HCT116 (cell line): Measurements from ENCODE around the gene DIS3L2. TPM values are rescaled to one million over a fixed set of nuclear protein-coding genes. Genes with fewer than 3 reads are reported as not detected.

Experiments
- ATAC-seq: fragments of 200-7000 bp; cut with Tn5 transposase; 2 replicates; pipeline ENCODE4 v1.9.1; 2020; ENCODE audit warnings: mild to moderate bottlenecking, moderate library complexity
- BruUV-seq: library from RNA; stranded (reverse); fragments of 400-500 nt; replicated peaks from 2 replicates; lab custom pipeline; 2021; lab: Mats Ljungman, UMichigan
- CTCF ChIA-PET: fragments of 300-600 bp; sonication (Branson Sonifier 250); formaldehyde crosslinking; loops from one replicate; lab custom pipeline; 2021; ENCODE audit warnings: antibody characterized with exemption; lab: Charles Lee
- POLR2A ChIA-PET: fragments of 300-600, 350-600 bp; sonication (Branson Sonifier 250); formaldehyde crosslinking; loops from one replicate; lab custom pipeline; 2021; ENCODE audit warnings: antibody characterized with exemption; lab: Charles Lee
- RAD21 ChIA-PET, 2 experiments: fragments of 300-600 bp; sonication (Branson Sonifier 250); formaldehyde crosslinking; loops; one replicate each; lab custom pipeline; 2023; ENCODE audit warnings: low total read pairs in 2 of 2; ENCODE audit not compliant: uncharacterized antibody in 2 of 2, unreplicated experiment in 2 of 2, low non-redundant PET in 1 of 2; lab: Charles Lee
- DNase-seq: peaks from one replicate; pipeline ENCODE4 v3.0.0-alpha.2; 2010; ENCODE audit warnings: low read depth, low spot score
- H2AFZ ChIP-seq: fragments of 200-600 bp; shearing (Covaris generic), sonication (generic); 2 replicates; pipeline ENCODE4 v1.6.1; 2017; ENCODE audit warnings: low read depth, mixed run types, mixed read lengths, antibody characterized with exemption, low read length; ENCODE audit not compliant: poor library complexity, severe bottlenecking
- H3K27ac ChIP-seq: 2 replicates; pipeline ENCODE4 v1.5.1; 2012; ENCODE audit warnings: low read depth, low read length
- H3K27me3 ChIP-seq: fragments of 200-600 bp; sonication (generic); 2 replicates; pipeline ENCODE4 v1.6.1; 2016; ENCODE audit warnings: mixed run types, low read length, mixed read lengths; ENCODE audit not compliant: insufficient read depth
- H3K36me3 ChIP-seq, 2 experiments: fragments of 200-500 bp in 1 of 2; fragments of 200-600 bp in 1 of 2; sonication (Bioruptor generic) in 1 of 2; sonication (generic) in 1 of 2; 2 replicates each; pipeline versions ENCODE4 v1.5.1 to v1.6.1; 2014 to 2016; ENCODE audit warnings: low read length in 2 of 2, inconsistent platforms in 1 of 2, mixed read lengths in 1 of 2, mixed run types in 1 of 2; ENCODE audit not compliant: insufficient read depth in 2 of 2, control insufficient read depth in 1 of 2
- H3K4me1 ChIP-seq, 2 experiments: fragments of 200-600 bp in 1 of 2; sonication (generic) in 1 of 2; 2 replicates each; pipeline versions ENCODE4 v1.5.1 to v1.6.1; 2012 to 2017; ENCODE audit warnings: low read length in 2 of 2, inconsistent platforms in 1 of 2, mild to moderate bottlenecking in 1 of 2, mixed read lengths in 1 of 2, mixed run types in 1 of 2, moderate library complexity in 1 of 2; ENCODE audit not compliant: insufficient read depth in 2 of 2, control insufficient read depth in 1 of 2
- H3K4me2 ChIP-seq: fragments of 200-600 bp; sonication (generic); 2 replicates; pipeline ENCODE4 v1.6.1; 2017; ENCODE audit warnings: mixed run types, low read length, mixed read lengths
- H3K4me3 ChIP-seq, 2 experiments: fragments of 200-600 bp in 1 of 2; sonication (generic) in 1 of 2; replicated peaks in 1 of 2; 2 replicates each; pipeline ENCODE4 v1.5.1; 2011 to 2016; ENCODE audit warnings: low read length in 2 of 2, control low read depth in 1 of 2, low read depth in 1 of 2, mild to moderate bottlenecking in 1 of 2, mixed read lengths in 1 of 2, mixed run types in 1 of 2
- H3K79me2 ChIP-seq: fragments of 200-600 bp; sonication (generic); 2 replicates; pipeline ENCODE4 v1.6.1; 2017; ENCODE audit warnings: mild to moderate bottlenecking, mixed run types, low read length, moderate library complexity, mixed read lengths; ENCODE audit not compliant: insufficient read depth
- H3K9ac ChIP-seq: fragments of 200-600 bp; sonication (generic); 2 replicates; pipeline ENCODE4 v1.6.1; 2016; ENCODE audit warnings: low read length, mixed read lengths
- H3K9me2 ChIP-seq: fragments of 200-600 bp; sonication (generic), shearing (Covaris generic); 2 replicates; pipeline ENCODE4 v1.6.1; 2017; ENCODE audit warnings: mixed run types, mild to moderate bottlenecking, moderate library complexity; ENCODE audit not compliant: insufficient read depth
- H3K9me3 ChIP-seq, 2 experiments: fragments of 200-500 bp in 1 of 2; fragments of 200-600 bp in 1 of 2; sonication (Bioruptor generic) in 1 of 2; sonication (generic) in 1 of 2; 2 replicates each; pipeline ENCODE4 v1.6.1; 2014 to 2017; ENCODE audit warnings: low read length in 2 of 2, mixed read lengths in 2 of 2, inconsistent platforms in 1 of 2, low read depth in 1 of 2, mild to moderate bottlenecking in 1 of 2, mixed run types in 1 of 2, moderate library complexity in 1 of 2; ENCODE audit not compliant: control insufficient read depth in 1 of 2, insufficient read depth in 1 of 2
- H4K20me1 ChIP-seq: fragments of 200-600 bp; sonication (generic), shearing (Covaris generic); 2 replicates; pipeline ENCODE4 v1.6.1; 2017; ENCODE audit warnings: mixed run types, mild to moderate bottlenecking, moderate library complexity; ENCODE audit not compliant: insufficient read depth
- ATF3 ChIP-seq: IDR thresholded peaks from 2 replicates; pipeline ENCODE4 v1.6.1; 2012
- EGR1 ChIP-seq: IDR thresholded peaks from 2 replicates; pipeline ENCODE4 v1.6.1; 2012; ENCODE audit warnings: low read depth
- ELF1 ChIP-seq: IDR thresholded peaks from 2 replicates; pipeline ENCODE4 v1.6.1; 2012; ENCODE audit warnings: low read depth, borderline replicate concordance
- EZH2 ChIP-seq: fragments of 200-600 bp; sonication (generic); IDR thresholded peaks from 2 replicates; pipeline ENCODE4 v1.6.1; 2017; ENCODE audit warnings: antibody characterized with exemption, mixed run types
- EZH2phosphoT487 ChIP-seq: fragments of 200-600 bp; IDR thresholded peaks from 2 replicates; pipeline ENCODE4 v1.6.1; 2018; ENCODE audit warnings: antibody characterized with exemption, borderline replicate concordance
- FOSL1 ChIP-seq: IDR thresholded peaks from 2 replicates; pipeline ENCODE4 v1.6.1; 2012; ENCODE audit warnings: low read depth
- MAX ChIP-seq: IDR thresholded peaks from 2 replicates; pipeline ENCODE4 v1.6.1; 2012
- POLR2AphosphoS5 ChIP-seq: IDR thresholded peaks from 2 replicates; pipeline ENCODE4 v1.6.1; 2011; ENCODE audit warnings: mild to moderate bottlenecking, low read depth, low read length, moderate library complexity
- SIN3A ChIP-seq: IDR thresholded peaks from 2 replicates; pipeline ENCODE4 v1.6.1; 2012; ENCODE audit warnings: low read depth
- SP1 ChIP-seq: IDR thresholded peaks from 2 replicates; pipeline ENCODE4 v1.6.1; 2012; ENCODE audit warnings: low read depth
- SRF ChIP-seq: IDR thresholded peaks from 2 replicates; pipeline ENCODE4 v1.6.1; 2012; ENCODE audit warnings: low read depth
- TCF7L2 ChIP-seq: IDR thresholded peaks from 2 replicates; pipeline ENCODE4 v1.7.0; 2011; ENCODE audit warnings: borderline replicate concordance, inconsistent platforms; ENCODE audit not compliant: insufficient read depth, insufficient read length; ENCODE audit errors: extremely low read depth
- YY1 ChIP-seq: IDR thresholded peaks from 2 replicates; pipeline ENCODE4 v1.6.1; 2011; ENCODE audit warnings: low read length, low read depth, moderate library complexity, mild to moderate bottlenecking; ENCODE audit not compliant: insufficient replicate concordance; ENCODE audit errors: extremely low read depth
- ZBTB33 ChIP-seq: IDR thresholded peaks from 2 replicates; pipeline ENCODE4 v1.6.1; 2011; ENCODE audit warnings: mild to moderate bottlenecking, low read length, moderate library complexity; ENCODE audit not compliant: insufficient replicate concordance; ENCODE audit errors: extremely low read depth
- ZFX ChIP-seq: fragments of 450-650 bp; IDR thresholded peaks from 2 replicates; pipeline ENCODE4 v1.6.1; 2017
- ZNF274 ChIP-seq: fragments of 200-500 bp; sonication (Bioruptor generic); IDR thresholded peaks from 2 replicates; pipeline ENCODE4 v1.6.1; 2014; ENCODE audit warnings: mild to moderate bottlenecking, low read depth, low read length, inconsistent platforms
- intact Hi-C: fragments of 100-400 bp; cut with micrococcal nuclease; formaldehyde crosslinking; loops from 2 replicates; pipeline ENCODE4 v1.10.0; 2022
- total RNA-seq: library from RNA; stranded (reverse); gene quantifications from one replicate; pipeline ENCODE4 v1.2.1, GENCODE V29; 2021; ENCODE audit not compliant: unreplicated experiment

Gene DIS3L2
- total RNA-seq, 1 experiment from 2014 or later, result 42.5 TPM

- ChIA-PET POLR2A (no interaction called here), CTCF (interaction anchor here (1.4 to 1.9 kb wide), 2 partner anchors 366 to 390 kb away, joined by 4 to 8 read pairs; no protein-coding TSS in a partner anchor), RAD21 (no interaction called here)
- DNase-seq (no peak), ATAC-seq (no peak)
- Histone ChIP-seq H3K4me3 (no peak overlapping the region), H3K79me2 (no peaks in the 10 kb centered on the region), H3K27ac (no peak overlapping the region), H4K20me1 (no peaks in the 10 kb centered on the region), H3K9ac (no peak overlapping the region), H2AFZ (no peak overlapping the region), H3K36me3 (no peaks in the 10 kb centered on the region), H3K4me2 (no peak overlapping the region), H3K9me3 (no peaks in the 10 kb centered on the region), H3K27me3 (no peaks in the 10 kb centered on the region), H3K9me2 (no peaks in the 10 kb centered on the region), H3K4me1 (no peaks in the 10 kb centered on the region)
- TF ChIP-seq ZNF274 (no peak), MAX (no peak), ELF1 (no peak), FOSL1 (no peak), ATF3 (no peak), SP1 (no peak)
- intact Hi-C loops, result no loop called here
- BruUV-seq, result no TSS peak
Observed at GRCh38 chr2:232290668-232291067, 329.2 kb downstream of the DIS3L2 start.

GRCh38 chr2:232291343-232291742, 329.8 kb downstream of the DIS3L2 start:
- Histone ChIP-seq H3K9me2 (no peaks in the 10 kb centered on the region), H3K79me2 (no peaks in the 10 kb centered on the region), H3K9me3 (no peaks in the 10 kb centered on the region), H3K36me3 (no peaks in the 10 kb centered on the region), H3K9ac (no peak overlapping the region), H2AFZ (no peak overlapping the region), H3K4me3 (no peak overlapping the region), H3K4me1 (no peaks in the 10 kb centered on the region), H3K27me3 (no peaks in the 10 kb centered on the region), H3K4me2 (no peak overlapping the region), H3K27ac (no peak overlapping the region), H4K20me1 (no peaks in the 10 kb centered on the region)
- intact Hi-C loops, result no loop called here
- ChIA-PET POLR2A (no interaction called here), RAD21 (no interaction called here), CTCF (interaction anchor here (1.4 to 3.4 kb wide), 3 partner anchors 8 to 391 kb away, joined by 4 to 13 read pairs (median 8); no protein-coding TSS in a partner anchor)
- BruUV-seq, result no TSS peak
- ATAC-seq, result no peak
- no peak for DNase-seq
- no peak for TF ChIP-seq TCF7L2
- no peak for TF ChIP-seq ATF3
- TF ChIP-seq ZNF274, result no peak
- TF ChIP-seq ZFX, result no peak
- no peak for TF ChIP-seq EGR1
- no peak for TF ChIP-seq ZBTB33
- no peak for TF ChIP-seq YY1
- no peak for TF ChIP-seq SRF
- TF ChIP-seq POLR2AphosphoS5, result no peak
- no peak for TF ChIP-seq EZH2
- TF ChIP-seq EZH2phosphoT487, result no peak
- TF ChIP-seq SIN3A, result no peak
- TF ChIP-seq ELF1, result no peak
